H9 (cell line): ENCODE results near the gene C5orf15. TPM values are rescaled to one million over a fixed set of nuclear protein-coding genes. Genes with fewer than 3 reads are reported as not detected.

Experiments used
- DNase-seq: peaks from one replicate; pipeline ENCODE4 v3.0.0-alpha.2; 2017
- H2AFZ ChIP-seq: one replicate; pipeline ENCODE4 v1.6.1; 2013; ENCODE audit warnings: mild to moderate bottlenecking, low read length, control low read depth, moderate library complexity
- H2AK5ac ChIP-seq: 2 replicates; pipeline ENCODE4 v1.6.1; 2013; ENCODE audit warnings: low read length, control low read depth, mixed read lengths; ENCODE audit not compliant: insufficient read length
- H2BK120ac ChIP-seq: one replicate; pipeline ENCODE4 v1.6.1; 2013; ENCODE audit warnings: low read depth, mild to moderate bottlenecking, low read length, control low read depth, inconsistent platforms; ENCODE audit not compliant: poor library complexity, severe bottlenecking
- H2BK12ac ChIP-seq: 2 replicates; pipeline ENCODE4 v1.6.1; 2013; ENCODE audit warnings: low read length, control low read depth, mixed read lengths, low read depth; ENCODE audit not compliant: insufficient read length
- H2BK15ac ChIP-seq: 2 replicates; pipeline ENCODE4 v1.6.1; 2013; ENCODE audit warnings: low read depth, low read length, control low read depth
- H2BK20ac ChIP-seq: one replicate; pipeline ENCODE4 v1.6.1; 2013; ENCODE audit warnings: low read depth, mild to moderate bottlenecking, low read length, control low read depth, inconsistent platforms; ENCODE audit not compliant: poor library complexity, severe bottlenecking
- H2BK5ac ChIP-seq: 2 replicates; pipeline ENCODE4 v1.6.1; 2013; ENCODE audit warnings: low read length, control low read depth, mixed read lengths; ENCODE audit not compliant: insufficient read length
- H3K14ac ChIP-seq: 2 replicates; pipeline ENCODE4 v1.6.1; 2013; ENCODE audit warnings: low read length, control low read depth; ENCODE audit not compliant: insufficient read depth
- H3K18ac ChIP-seq: 2 replicates; pipeline ENCODE4 v1.6.1; 2013; ENCODE audit warnings: low read depth, mild to moderate bottlenecking, mixed read lengths, low read length, control low read depth; ENCODE audit not compliant: insufficient read length
- H3K23ac ChIP-seq: 2 replicates; pipeline ENCODE4 v1.6.1; 2013; ENCODE audit warnings: low read length, control low read depth, mixed read lengths, low read depth; ENCODE audit not compliant: insufficient read length
- H3K23me2 ChIP-seq: 2 replicates; pipeline ENCODE4 v1.6.1; 2013; ENCODE audit warnings: low read depth, mild to moderate bottlenecking, mixed read lengths, low read length, control low read depth; ENCODE audit not compliant: insufficient read length, poor library complexity, severe bottlenecking
- H3K27ac ChIP-seq: 2 replicates; pipeline ENCODE4 v1.5.1; 2013; ENCODE audit warnings: low read length, control low read depth, mixed read lengths, low read depth; ENCODE audit not compliant: insufficient read length
- H3K27me3 ChIP-seq: 2 replicates; pipeline ENCODE4 v1.6.1; 2013; ENCODE audit warnings: low read length, control low read depth, inconsistent platforms; ENCODE audit not compliant: insufficient read depth
- H3K4ac ChIP-seq: 2 replicates; pipeline ENCODE4 v1.6.1; 2013; ENCODE audit warnings: low read depth, mild to moderate bottlenecking, control low read depth, inconsistent platforms, low read length, moderate library complexity
- H3K4me1 ChIP-seq: 2 replicates; pipeline ENCODE4 v1.6.1; 2013; ENCODE audit warnings: low read length, control low read depth, inconsistent platforms; ENCODE audit not compliant: insufficient read depth
- H3K4me2 ChIP-seq: 2 replicates; pipeline ENCODE4 v1.6.1; 2013; ENCODE audit warnings: low read length, control low read depth, mixed read lengths; ENCODE audit not compliant: insufficient read length, insufficient read depth
- H3K56ac ChIP-seq: 2 replicates; pipeline ENCODE4 v1.6.1; 2013; ENCODE audit warnings: low read depth, mild to moderate bottlenecking, mixed read lengths, low read length, control low read depth; ENCODE audit not compliant: insufficient read length
- H3K79me1 ChIP-seq: 2 replicates; pipeline ENCODE4 v1.6.1; 2013; ENCODE audit warnings: low read depth, mild to moderate bottlenecking, moderate library complexity, low read length, control low read depth, inconsistent platforms; ENCODE audit not compliant: insufficient read depth, poor library complexity, severe bottlenecking
- H3K79me2 ChIP-seq: 2 replicates; pipeline ENCODE4 v1.6.1; 2013; ENCODE audit warnings: low read length, control low read depth, inconsistent platforms; ENCODE audit not compliant: insufficient read depth
- H3K9ac ChIP-seq: 2 replicates; pipeline ENCODE4 v1.6.1; 2013; ENCODE audit warnings: low read length, control low read depth, mixed read lengths; ENCODE audit not compliant: insufficient read length; ENCODE audit errors: extremely low read depth
- H3K9me3 ChIP-seq: one replicate; pipeline ENCODE4 v1.6.1; 2013; ENCODE audit warnings: low read depth, low read length, inconsistent platforms; ENCODE audit not compliant: control insufficient read depth
- H3T11ph ChIP-seq: one replicate; pipeline ENCODE4 v1.6.1; 2013; ENCODE audit warnings: mild to moderate bottlenecking, low read length, control low read depth, inconsistent platforms
- H4K20me1 ChIP-seq: one replicate; pipeline ENCODE4 v1.6.1; 2013; ENCODE audit not compliant: control insufficient read depth, insufficient read length, insufficient read depth
- H4K5ac ChIP-seq: 2 replicates; pipeline ENCODE4 v1.6.1; 2013; ENCODE audit warnings: low read depth, mild to moderate bottlenecking, mixed read lengths, low read length, control low read depth; ENCODE audit not compliant: insufficient read length
- H4K8ac ChIP-seq: replicated peaks from 2 replicates; pipeline ENCODE4 v1.6.1; 2013; ENCODE audit warnings: low read length, control low read depth, mixed read lengths, low read depth; ENCODE audit not compliant: insufficient read length
- H4K91ac ChIP-seq: 2 replicates; pipeline ENCODE4 v1.6.1; 2013; ENCODE audit warnings: low read depth, mild to moderate bottlenecking, moderate library complexity, mixed read lengths, low read length, control low read depth; ENCODE audit not compliant: insufficient read length
- H3K27ac Mint-ChIP-seq, 3 experiments: 2 replicates in 2 of 3; 3 replicates in 1 of 3; pipeline ENCODE4 v1.8.0; 2020 to 2021; ENCODE audit warnings: mixed read lengths in 3 of 3, mild to moderate bottlenecking in 1 of 3, moderate library complexity in 1 of 3
- H3K27me3 Mint-ChIP-seq: 2 replicates; pipeline ENCODE4 v1.8.0; 2021; ENCODE audit warnings: low read depth, mild to moderate bottlenecking, moderate library complexity, mixed read lengths
- H3K36me3 Mint-ChIP-seq, 3 experiments: 2 replicates in 2 of 3; 3 replicates in 1 of 3; pipeline ENCODE4 v1.8.0; 2020 to 2021; ENCODE audit warnings: low read depth in 3 of 3, mixed read lengths in 3 of 3; ENCODE audit not compliant: insufficient read depth in 1 of 3
- H3K4me1 Mint-ChIP-seq, 2 experiments: 2 replicates each; pipeline ENCODE4 v1.8.0; 2020; ENCODE audit warnings: mixed read lengths in 2 of 2
- H3K4me3 Mint-ChIP-seq, 2 experiments: 2 replicates in 1 of 2; 3 replicates in 1 of 2; pipeline ENCODE4 v1.8.0; 2020 to 2021; ENCODE audit warnings: mild to moderate bottlenecking in 2 of 2, mixed read lengths in 2 of 2, moderate library complexity in 1 of 2
- H3K9me3 Mint-ChIP-seq, 2 experiments: 2 replicates in 1 of 2; 3 replicates in 1 of 2; pipeline ENCODE4 v1.8.0; 2020; ENCODE audit warnings: mild to moderate bottlenecking in 2 of 2, mixed read lengths in 2 of 2, moderate library complexity in 1 of 2
- whole genome bisulfite sequencing: extraction: QIAGEN DNeasy Blood & Tissue Kit; methylation state at CpG from one replicate; pipeline ENCODE4 v1.1.7; 2013; ENCODE audit warnings: missing lambda C conversion rate, low lambda C conversion rate, mixed read lengths; ENCODE audit not compliant: insufficient read length; ENCODE audit errors: extremely low coverage; 5-methylcytosine and 5-hydroxymethylcytosine counted together
- total RNA-seq: library from RNA; stranded (reverse); gene quantifications from 2 replicates; pipeline ENCODE4 v1.2.1, GENCODE V29; 2021
- TF ChIP-seq, protein P1 (sequence below): fragments of 200-600 bp; sonication (generic); conservative IDR thresholded peaks from 3 replicates; pipeline ENCODE4 v1.8.0; 2021; ENCODE audit warnings: antibody characterized with exemption, mild to moderate bottlenecking

The C5orf15 gene
- total RNA-seq, 1 experiment from 2014 or later = 33.4 TPM

DNA sequence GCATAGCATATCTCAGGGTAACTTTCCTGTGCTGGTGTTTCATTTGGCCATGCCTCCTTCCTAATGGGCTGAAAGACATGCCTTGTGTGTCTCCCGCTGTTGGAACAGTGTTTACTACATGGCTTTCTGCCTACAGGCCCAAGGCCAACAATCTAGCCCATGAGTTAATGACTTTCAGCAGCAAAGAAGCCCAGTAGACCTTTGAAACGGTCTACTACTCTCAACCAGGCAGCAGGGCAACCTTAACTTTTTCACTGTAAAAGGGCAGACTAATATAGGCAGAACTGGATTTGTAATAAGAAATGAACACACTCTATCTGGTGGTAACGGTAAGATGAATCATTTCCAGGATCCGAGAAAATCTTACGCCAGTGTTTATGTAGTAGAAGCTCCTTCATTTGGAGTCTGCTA is 21.0 kb downstream of the C5orf15 start:
- H3T11ph ChIP-seq = no peak overlapping the region
- H3K79me1 ChIP-seq = no peaks in the 10 kb centered on the region
- no peaks in the 10 kb centered on the region for H3K4me1 ChIP-seq
- no peaks in the 10 kb centered on the region for H3K79me2 ChIP-seq
- DNase-seq = no peak
- H3K4me2 ChIP-seq = no peak overlapping the region
- Mint-ChIP-seq H3K27me3 (peaks cover 6% of the 10 kb centered on the region), H3K27ac (no peak overlapping the region), H3K9me3 (no peaks in the 10 kb centered on the region), H3K4me1 (no peaks in the 10 kb centered on the region), H3K4me3 (no peak overlapping the region), H3K36me3 (no peaks in the 10 kb centered on the region)
- H2BK12ac ChIP-seq = no peak overlapping the region
- H3K27ac ChIP-seq = no peak overlapping the region
- H3K23ac ChIP-seq = no peak overlapping the region
- no peak overlapping the region for H4K91ac ChIP-seq
- WGBS = no CpG with 5 or more reads among the region's 5 CpGs
- H2AFZ ChIP-seq = no peak overlapping the region
- no peak overlapping the region for H3K18ac ChIP-seq
- H3K56ac ChIP-seq = no peak overlapping the region
- no peak overlapping the region for H4K8ac ChIP-seq
- no peaks in the 10 kb centered on the region for H4K20me1 ChIP-seq
- H3K9ac ChIP-seq = no peak overlapping the region
- H2BK15ac ChIP-seq = no peak overlapping the region
- no peak overlapping the region for H2BK20ac ChIP-seq
- no peak overlapping the region for H4K5ac ChIP-seq
- H3K9me3 ChIP-seq = no peaks in the 10 kb centered on the region
- H3K23me2 ChIP-seq = no peaks in the 10 kb centered on the region
- no peak overlapping the region for H2BK120ac ChIP-seq
- TF ChIP-seq, protein P1, sequence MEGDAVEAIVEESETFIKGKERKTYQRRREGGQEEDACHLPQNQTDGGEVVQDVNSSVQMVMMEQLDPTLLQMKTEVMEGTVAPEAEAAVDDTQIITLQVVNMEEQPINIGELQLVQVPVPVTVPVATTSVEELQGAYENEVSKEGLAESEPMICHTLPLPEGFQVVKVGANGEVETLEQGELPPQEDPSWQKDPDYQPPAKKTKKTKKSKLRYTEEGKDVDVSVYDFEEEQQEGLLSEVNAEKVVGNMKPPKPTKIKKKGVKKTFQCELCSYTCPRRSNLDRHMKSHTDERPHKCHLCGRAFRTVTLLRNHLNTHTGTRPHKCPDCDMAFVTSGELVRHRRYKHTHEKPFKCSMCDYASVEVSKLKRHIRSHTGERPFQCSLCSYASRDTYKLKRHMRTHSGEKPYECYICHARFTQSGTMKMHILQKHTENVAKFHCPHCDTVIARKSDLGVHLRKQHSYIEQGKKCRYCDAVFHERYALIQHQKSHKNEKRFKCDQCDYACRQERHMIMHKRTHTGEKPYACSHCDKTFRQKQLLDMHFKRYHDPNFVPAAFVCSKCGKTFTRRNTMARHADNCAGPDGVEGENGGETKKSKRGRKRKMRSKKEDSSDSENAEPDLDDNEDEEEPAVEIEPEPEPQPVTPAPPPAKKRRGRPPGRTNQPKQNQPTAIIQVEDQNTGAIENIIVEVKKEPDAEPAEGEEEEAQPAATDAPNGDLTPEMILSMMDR = no peak
- H3K14ac ChIP-seq = no peak overlapping the region
- H3K4ac ChIP-seq = no peak overlapping the region
- H2BK5ac ChIP-seq = no peak overlapping the region
- H2AK5ac ChIP-seq = no peak overlapping the region
- H3K27me3 ChIP-seq = no peaks in the 10 kb centered on the region
